GM10266 (cell line): Measurements from ENCODE around the gene GNLY.

Source experiments
- DNase-seq: peaks from one replicate; pipeline ENCODE4 v3.0.0; 2012; ENCODE audit errors: extremely low spot score
- CTCF ChIP-seq: IDR thresholded peaks from 2 replicates; pipeline ENCODE4 v1.5.1; 2012; ENCODE audit warnings: mild to moderate bottlenecking, low read depth; ENCODE audit not compliant: control insufficient read depth, insufficient read depth; ENCODE audit errors: missing control alignments

GNLY gene

DNA sequence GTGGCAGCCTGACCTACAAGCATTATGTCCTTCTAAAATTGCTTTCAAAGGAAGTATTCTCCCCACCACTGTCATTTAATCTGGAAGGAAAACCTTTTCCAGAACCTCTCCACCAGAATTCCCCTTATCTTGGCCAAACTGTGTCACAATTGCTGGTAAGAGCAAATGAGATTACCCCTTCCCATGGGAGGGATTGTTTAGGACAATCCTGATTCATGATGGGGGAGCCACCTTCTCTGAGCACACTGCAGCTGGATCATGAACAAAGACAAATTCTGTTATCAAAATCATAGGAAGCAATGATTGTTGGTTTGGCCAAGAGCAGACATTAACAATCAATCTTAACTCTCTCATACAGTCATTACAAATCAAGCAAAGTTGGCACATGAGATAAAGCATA is 41.5 kb downstream of the GNLY start:
- no peak for DNase-seq
- no peak for TF ChIP-seq CTCF

GRCh38 chr2:85736456-85737355 is 42.5 kb downstream of the GNLY start:
- no peak for TF ChIP-seq CTCF
- no peak for DNase-seq

DNA sequence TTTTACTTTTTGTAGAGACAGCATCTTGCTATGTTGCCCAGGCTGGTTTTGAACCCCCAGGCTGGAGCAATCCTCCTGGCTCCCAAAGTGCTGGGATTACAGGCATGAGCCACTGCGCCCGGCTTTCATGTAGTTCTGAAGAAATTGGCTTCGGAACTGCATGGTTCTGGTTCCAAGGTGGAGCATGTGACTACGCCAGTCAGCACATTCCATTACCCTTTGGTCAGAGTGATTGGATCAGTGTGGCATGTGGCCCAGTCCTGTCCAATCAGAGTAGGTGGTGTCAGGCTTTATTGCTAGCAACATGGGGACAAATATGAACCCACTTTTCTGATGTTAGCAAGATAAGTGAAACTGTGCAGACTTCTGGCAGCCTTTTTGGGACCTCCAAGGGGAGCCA is 43.3 kb downstream of the GNLY start:
- no peak for TF ChIP-seq CTCF
- no peak for DNase-seq

DNA sequence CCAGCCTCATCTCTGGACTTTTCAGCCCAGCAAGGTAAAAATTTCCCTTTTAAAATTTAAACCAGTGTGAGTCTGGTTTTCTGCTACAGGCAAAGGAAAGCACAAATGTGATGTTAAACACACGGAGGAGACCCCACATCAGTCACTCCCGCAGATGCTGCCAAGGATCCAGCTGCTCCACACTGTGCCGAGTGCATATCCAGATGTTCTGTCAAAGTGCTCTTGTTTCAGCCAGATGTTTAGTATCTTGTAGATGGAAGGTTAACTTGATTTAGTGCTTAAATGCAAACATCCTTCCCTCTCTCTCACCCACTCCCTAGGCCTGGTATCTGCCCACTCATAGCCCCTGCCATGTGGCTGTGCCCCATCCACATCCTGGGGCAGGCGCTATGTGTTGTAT is 43.8 kb downstream of the GNLY start:
- DNase-seq, result no peak
- TF ChIP-seq CTCF, result no peak

DNA sequence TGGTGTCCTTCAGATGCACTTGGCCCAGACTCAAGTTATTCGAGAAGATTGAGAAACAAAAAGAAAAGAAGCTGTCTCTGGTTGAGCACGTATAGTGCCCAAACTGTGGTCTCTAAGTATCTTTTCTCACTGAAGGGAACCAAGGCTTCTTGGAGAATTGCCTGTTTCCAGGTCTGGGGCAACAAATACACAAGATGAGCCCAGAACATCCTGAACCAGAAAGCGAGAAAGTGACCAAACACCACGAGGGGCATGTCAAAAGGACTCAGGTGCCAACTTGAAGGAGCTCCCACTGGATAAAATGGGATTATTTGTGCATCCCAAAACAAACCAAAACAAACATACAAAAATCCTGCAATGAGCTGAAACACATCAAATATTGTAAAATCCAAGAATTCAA is 46.0 kb downstream of the GNLY start:
- TF ChIP-seq CTCF, result no peak
- no peak for DNase-seq

- DNase-seq, result no peak
- TF ChIP-seq CTCF, result no peak
These were observed 47.2 kb downstream of the GNLY start for GRCh38 chr2:85741211-85741832.
